Esophagus muscularis mucosa (tissue), 4 donors: Measurements from ENCODE around the gene CCT7. TPM values are rescaled to one million over a fixed set of nuclear protein-coding genes. Genes with fewer than 3 reads are reported as not detected.

Experiments
- DNase-seq: peaks from one replicate; pipeline ENCODE4 v3.0.0-alpha.2; 2017; ENCODE audit errors: extremely low spot score
- H3K27ac ChIP-seq, 4 donors: fragments of 200-600 bp; sonication (generic); replicated peaks in 1 of 4; 1 replicate in 3 of 4; 2 replicates in 1 of 4; pipeline ENCODE4 v1.5.1; 2016 to 2019; ENCODE audit warnings: mild to moderate bottlenecking in 1 of 4
- H3K27me3 ChIP-seq, 4 donors: fragments of 200-600 bp; sonication (generic); one replicate each; pipeline versions ENCODE4 v1.5.1 to v1.6.0; 2016 to 2019
- H3K36me3 ChIP-seq, 4 donors: fragments of 200-600 bp; sonication (generic); one replicate each; pipeline ENCODE4 v1.5.1; 2016 to 2019
- H3K4me1 ChIP-seq, 4 donors: fragments of 200-600 bp; sonication (generic); one replicate each; pipeline ENCODE4 v1.5.1; 2016 to 2019
- H3K4me3 ChIP-seq, 4 donors: fragments of 200-600 bp; sonication (generic); 1 replicate in 2 of 4; 2 replicates in 2 of 4; pipeline ENCODE4 v1.5.1; 2016 to 2019; ENCODE audit warnings: mild to moderate bottlenecking in 4 of 4, moderate library complexity in 1 of 4
- H3K9me3 ChIP-seq, 4 donors: fragments of 200-600 bp; sonication (generic); 1 replicate in 3 of 4; 2 replicates in 1 of 4; pipeline ENCODE4 v1.5.1; 2016 to 2019
- CTCF ChIP-seq, 3 experiments: fragments of 200-600 bp in 2 of 3; fragments of 450-650 bp in 1 of 3; sonication (generic) in 2 of 3; IDR thresholded peaks; one replicate each; pipeline ENCODE4 v1.5.1; 2017 to 2019; ENCODE audit warnings: antibody characterized with exemption in 3 of 3, mild to moderate bottlenecking in 2 of 3, moderate library complexity in 1 of 3
- EP300 ChIP-seq: sonication (generic); formaldehyde crosslinking; IDR thresholded peaks from one replicate; pipeline ENCODE4 v1.6.1; 2017; ENCODE audit warnings: antibody characterized with exemption
- POLR2A ChIP-seq: fragments of 450-650 bp; IDR thresholded peaks from one replicate; pipeline ENCODE4 v1.6.1; 2017; ENCODE audit warnings: antibody characterized with exemption, moderate library complexity, mild to moderate bottlenecking, low read depth
- POLR2AphosphoS5 ChIP-seq, 2 donors: sonication (generic); formaldehyde crosslinking; IDR thresholded peaks; one replicate each; pipeline ENCODE4 v1.6.1; 2017; ENCODE audit warnings: antibody characterized with exemption in 2 of 2
- WGBS: methylation state at CpG from one replicate; pipeline ENCODE4 v1.1.5; 2018; 5-methylcytosine and 5-hydroxymethylcytosine counted together
- intact Hi-C: fragments of 100-400 bp; cut with DNase I; formaldehyde crosslinking; loops from one replicate; pipeline ENCODE4 v1.15.1; 2023
- total RNA-seq, 4 donors: library from RNA; depleted of rRNA; stranded (reverse); fragments of >200 nt; gene quantifications; one replicate each; pipeline versions ENCODE4 v1.1.0 to v1.2.1, GENCODE V29; 2016

Gene CCT7
- total RNA-seq, 4 donors from 2014 or later, result 193 to 244 (median 222) TPM

DNA sequence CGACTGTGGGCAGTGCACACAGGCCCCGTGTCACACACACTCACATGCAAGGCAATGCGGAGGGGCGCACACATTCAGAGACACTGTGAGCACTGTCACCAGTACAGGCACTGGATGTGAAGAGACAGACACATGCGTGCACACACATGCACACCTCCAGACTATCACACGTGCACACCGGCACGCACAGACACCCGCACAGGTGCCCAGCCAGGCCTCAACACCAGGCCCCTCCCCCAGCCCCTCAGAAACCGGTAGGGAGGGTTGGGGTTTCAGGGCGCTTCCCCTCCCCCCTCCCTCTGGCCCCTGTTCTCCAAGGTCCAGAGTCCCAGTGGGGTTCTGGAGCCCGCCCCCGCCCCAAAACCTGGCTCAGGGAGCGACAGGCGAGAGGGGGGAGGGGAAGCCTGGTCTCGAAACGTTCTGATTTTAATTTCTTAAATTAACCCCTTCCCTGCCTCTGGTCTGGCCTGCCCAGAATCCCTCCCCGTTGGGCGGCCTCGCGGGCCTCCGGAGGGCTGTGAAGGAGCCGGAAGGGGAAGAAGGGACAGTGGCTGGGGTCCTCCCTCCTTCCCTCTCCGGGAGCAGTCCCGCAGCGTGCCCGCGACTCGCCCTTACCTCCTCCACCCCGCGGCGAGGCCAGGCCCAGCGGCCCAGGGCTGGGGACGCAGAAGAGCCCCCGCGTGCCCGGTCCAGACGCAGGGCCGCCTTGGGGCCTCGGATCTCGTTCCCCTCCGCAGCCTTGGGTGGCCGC lies 49.6 kb downstream of the CCT7 start:
- peaks cover 10 to 26% (median 22%) of the 10 kb centered on the region in 4 donors for H3K4me1 ChIP-seq
- WGBS, result 12% methylated on average over 22 of the region's 43 CpGs
- no peaks in the 10 kb centered on the region for H3K36me3 ChIP-seq
- H3K27ac ChIP-seq, result peak overlapping the region in 1 of 4 donors; percentile 22
- no peak for DNase-seq
- peak overlapping the region; percentile 64 to 82 (median 74) for H3K4me3 ChIP-seq
- intact Hi-C loops, result no loop called here
- no peaks in the 10 kb centered on the region for H3K9me3 ChIP-seq
- H3K27me3 ChIP-seq, result peaks cover 0 to 45% (median 0%) of the 10 kb centered on the region in 4 donors
- no peak for TF ChIP-seq POLR2AphosphoS5 (IDR thresholded peaks at IDR 0.05)
- TF ChIP-seq EP300, result no peak

DNA sequence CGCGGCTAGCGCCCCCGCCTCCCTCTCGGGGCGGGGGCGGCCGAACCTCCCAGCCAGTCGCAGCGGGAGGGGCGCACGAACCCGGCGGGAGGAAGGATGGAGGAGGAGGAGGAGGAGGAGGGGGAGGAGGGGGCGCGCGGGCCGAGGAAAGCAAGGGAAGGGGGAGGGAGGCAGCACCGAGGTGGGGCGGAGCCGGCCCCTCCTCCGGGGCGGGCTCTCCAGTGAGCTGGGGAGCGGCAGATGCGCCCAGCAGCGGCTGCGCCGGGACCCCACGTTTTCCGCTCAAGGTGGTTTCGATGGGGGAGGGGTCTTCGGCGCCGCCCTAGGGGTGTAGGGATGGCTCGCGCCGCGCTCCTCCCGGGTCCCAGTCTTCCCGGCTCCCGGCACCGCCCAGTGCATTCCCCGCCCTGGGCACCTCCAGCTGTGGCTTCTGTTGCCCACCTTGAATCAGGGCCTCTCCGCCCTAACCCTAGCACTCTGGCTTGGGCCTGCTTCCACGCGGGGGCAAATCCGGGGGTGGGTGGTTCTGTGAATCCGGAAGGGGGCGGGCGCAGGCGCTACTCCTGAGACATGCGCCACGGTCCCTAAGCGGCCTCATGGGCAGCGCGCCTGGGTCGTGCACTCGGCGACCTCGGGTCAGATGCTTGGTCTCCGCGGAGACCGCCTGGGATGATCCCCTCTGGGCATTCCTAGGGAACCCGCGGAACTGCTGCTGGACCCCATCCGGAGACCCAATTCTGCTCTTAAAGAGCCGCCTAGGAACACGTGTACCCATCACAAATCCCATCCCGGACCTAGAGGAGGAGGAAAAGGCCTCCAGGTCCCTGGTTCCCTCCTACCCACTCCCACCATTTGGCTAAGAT lies 50.4 kb downstream of the CCT7 start, which contains the start of gene FBXO41:
Gene FBXO41, minus strand, starts transcription at position 183 of the 863 bp plus-strand sequence. CDS start 14,848 bp downstream, outside the sequence.
- H3K4me3 ChIP-seq, result peak within 1 kb of the TSS; percentile 64 to 82 (median 74)
- H3K9me3 ChIP-seq, result no peaks in the 10 kb centered on the region
- TF ChIP-seq POLR2A, result no peak
- no peak for TF ChIP-seq POLR2AphosphoS5 (IDR thresholded peaks at IDR 0.05)
- TF ChIP-seq EP300, result no peak
- TF ChIP-seq CTCF (IDR thresholded peaks at IDR 0.05), result no peak
- no peak for DNase-seq
- H3K36me3 ChIP-seq, result no peaks in the 10 kb centered on the region
- H3K27me3 ChIP-seq, result peaks cover 0 to 53% (median 0%) of the 10 kb centered on the region in 4 donors
- intact Hi-C loops, result no loop called here
- H3K27ac ChIP-seq, result peak within 1 kb of the TSS in 1 of 4 donors; percentile 22
- 12% methylated on average over 5 of the region's 69 CpGs for WGBS
- H3K4me1 ChIP-seq, result peaks cover 10 to 26% (median 22%) of the 10 kb centered on the region in 4 donors

DNA sequence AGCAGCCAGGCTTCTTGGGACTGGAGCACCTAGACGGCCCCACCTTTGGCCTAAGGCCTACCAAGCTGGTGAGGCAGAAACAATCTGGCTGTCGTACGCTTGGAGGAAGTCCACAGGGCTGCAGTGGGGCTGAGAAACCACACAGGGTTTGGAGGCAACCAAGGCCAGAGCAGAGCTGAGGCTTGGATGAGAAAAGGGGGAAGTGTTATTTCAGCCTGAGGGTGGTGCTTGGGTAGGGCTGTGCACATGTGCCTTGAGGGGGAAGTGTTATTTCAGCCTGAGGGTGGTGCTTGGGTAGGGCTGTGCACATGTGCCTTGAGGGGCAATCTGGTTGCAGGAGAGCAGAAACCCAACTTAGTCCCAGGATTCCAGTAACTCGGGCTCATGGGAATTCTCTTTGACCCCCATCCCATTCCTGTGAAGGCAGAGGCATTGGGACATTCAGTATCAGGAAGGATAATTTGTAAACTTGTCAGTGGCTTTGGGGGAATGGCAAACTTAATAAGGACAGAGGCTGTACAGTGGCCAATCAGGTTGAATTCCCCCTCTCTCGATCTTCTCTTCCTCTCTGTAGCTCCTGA lies 51.1 kb downstream of the CCT7 start:
- no peak overlapping the region for H3K27ac ChIP-seq
- DNase-seq, result no peak
- peaks cover 10 to 26% (median 22%) of the 10 kb centered on the region in 4 donors for H3K4me1 ChIP-seq
- WGBS, result 46% methylated on average over 5 of the region's 5 CpGs
- peak overlapping the region; percentile 64 to 82 (median 74) for H3K4me3 ChIP-seq
- H3K36me3 ChIP-seq, result no peaks in the 10 kb centered on the region
- intact Hi-C loops, result no loop called here
- no peaks in the 10 kb centered on the region for H3K9me3 ChIP-seq
- TF ChIP-seq POLR2AphosphoS5 (IDR thresholded peaks at IDR 0.05) (no peak), CTCF (IDR thresholded peaks at IDR 0.05) (no peak), POLR2A (no peak), EP300 (no peak)
- peaks cover 0 to 61% (median 2%) of the 10 kb centered on the region in 4 donors for H3K27me3 ChIP-seq

DNA sequence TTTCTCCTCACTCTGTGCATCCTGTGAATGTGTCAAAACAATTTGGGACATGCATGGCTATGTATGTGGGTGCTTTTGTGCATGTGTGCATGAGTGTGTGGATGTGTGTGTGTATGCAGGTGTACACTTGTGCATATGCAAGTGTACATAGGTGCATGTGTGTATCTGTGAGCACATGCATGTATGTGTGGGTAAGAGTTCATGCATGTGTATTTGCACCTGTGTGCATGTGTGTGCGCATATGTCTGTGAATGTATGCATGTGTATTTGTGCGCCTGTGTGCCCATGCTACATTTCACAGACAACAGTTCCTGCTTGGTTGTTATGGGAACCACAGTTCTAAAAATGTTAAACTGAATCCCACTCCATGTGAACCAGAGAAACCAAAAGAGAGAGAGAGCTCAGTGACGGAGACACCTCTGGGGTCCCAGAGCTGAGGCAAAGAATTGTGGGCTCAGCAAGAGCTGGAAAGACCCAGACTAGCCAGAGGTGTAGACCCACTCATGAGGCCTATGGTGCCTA lies 52.1 kb downstream of the CCT7 start:
- Histone ChIP-seq H3K4me1 (peaks cover 11 to 30% (median 24%) of the 10 kb centered on the region in 4 donors), H3K4me3 (no peak overlapping the region), H3K9me3 (no peaks in the 10 kb centered on the region), H3K36me3 (no peaks in the 10 kb centered on the region), H3K27ac (no peak overlapping the region), H3K27me3 (peaks cover 0 to 70% (median 10%) of the 10 kb centered on the region in 4 donors)
- intact Hi-C loops, result no loop called here
- WGBS, result 92% methylated on average over 3 of the region's 3 CpGs
- DNase-seq, result no peak
- TF ChIP-seq EP300, result no peak
- TF ChIP-seq POLR2A, result no peak
- TF ChIP-seq POLR2AphosphoS5 (IDR thresholded peaks at IDR 0.05), result no peak
- no peak for TF ChIP-seq CTCF (IDR thresholded peaks at IDR 0.05)
